ENCODE data around the gene RBM3.
"Not testable (repeated sequence)": the region's sequence is repeated elsewhere in the genome, so short reads cannot be mapped to it uniquely, and the experiment has no call there.

Gene RBM3

GRCh38 chrX:48541140-48541814 lies 33.0 kb upstream of the RBM3 start:
- H3K4me3 ChIP-seq (ENCODE audit: low read depth in 1 of 2, low read length in 2 of 2) = peak overlapping the region in 1 of 2 donors; percentile 68
- peaks cover 5% of the 10 kb centered on the region in 2 donors for H3K36me3 ChIP-seq (ENCODE audit: control insufficient read depth in 1 of 2, insufficient read depth in 2 of 2, low read length in 2 of 2)
- peaks cover 3 to 4% of the 10 kb centered on the region in 2 donors for H3K4me1 ChIP-seq (ENCODE audit: control insufficient read depth in 1 of 2, insufficient read depth in 2 of 2, low read length in 2 of 2)
- H3K9me3 ChIP-seq (ENCODE audit: control insufficient read depth in 1 of 2, low read length in 2 of 2) = no peaks in the 10 kb centered on the region
- no peak overlapping the region for H3K27ac ChIP-seq (ENCODE audit: low read length)
- no peaks in the 10 kb centered on the region for H3K27me3 ChIP-seq (ENCODE audit: low read depth, low read length)

- H3K9me3 ChIP-seq (ENCODE audit: control insufficient read depth in 1 of 2, low read length in 2 of 2) = no peaks in the 10 kb centered on the region
- no peak overlapping the region for H3K27ac ChIP-seq (ENCODE audit: low read length)
- H3K4me3 ChIP-seq (ENCODE audit: low read depth in 1 of 2, low read length in 2 of 2) = no peak overlapping the region
- H3K36me3 ChIP-seq (ENCODE audit: control insufficient read depth in 1 of 2, insufficient read depth in 2 of 2, low read length in 2 of 2) = peaks cover 5 to 9% of the 10 kb centered on the region in 2 donors
- H3K4me1 ChIP-seq (ENCODE audit: control insufficient read depth in 1 of 2, insufficient read depth in 2 of 2, low read length in 2 of 2) = peaks cover 0 to 5% of the 10 kb centered on the region in 2 donors
- H3K27me3 ChIP-seq (ENCODE audit: low read depth, low read length) = no peaks in the 10 kb centered on the region
These were observed 25.4 kb upstream of the RBM3 start for GRCh38 chrX:48548871-48549270.

GRCh38 chrX:48555731-48556325 lies 18.5 kb upstream of the RBM3 start:
- H3K36me3 ChIP-seq (ENCODE audit: control insufficient read depth in 1 of 2, insufficient read depth in 2 of 2, low read length in 2 of 2) = peaks cover 8 to 23% of the 10 kb centered on the region in 2 donors
- not testable (repeated sequence) for H3K9me3 ChIP-seq (ENCODE audit: control insufficient read depth in 1 of 2, low read length in 2 of 2); H3K4me1 ChIP-seq (ENCODE audit: control insufficient read depth in 1 of 2, insufficient read depth in 2 of 2, low read length in 2 of 2); H3K27ac ChIP-seq (ENCODE audit: low read length); H3K4me3 ChIP-seq (ENCODE audit: low read depth in 1 of 2, low read length in 2 of 2); H3K27me3 ChIP-seq (ENCODE audit: low read depth, low read length)

DNA sequence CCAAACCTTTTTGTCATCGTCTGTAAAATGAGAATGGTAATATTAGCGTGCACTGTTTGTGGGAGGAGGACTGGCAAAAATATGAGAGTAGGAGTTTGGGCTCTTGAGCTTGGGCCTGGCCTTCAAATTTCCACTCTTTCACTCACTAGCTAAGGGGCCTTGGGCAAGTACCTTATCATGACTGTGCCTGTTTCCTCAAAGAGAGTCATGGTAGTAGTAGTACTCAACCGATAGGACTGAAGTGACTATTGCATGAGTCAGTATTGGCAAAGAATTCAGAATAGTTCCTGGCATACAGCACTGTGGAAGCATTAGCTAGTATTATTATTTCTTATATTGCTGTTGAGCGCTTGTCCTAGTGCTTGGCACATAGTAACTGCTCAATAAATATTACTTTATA lies 16.0 kb upstream of the RBM3 start:
- Histone ChIP-seq H3K27ac (ENCODE audit: low read length) (no peak overlapping the region), H3K4me1 (ENCODE audit: control insufficient read depth in 1 of 2, insufficient read depth in 2 of 2, low read length in 2 of 2) (no peaks in the 10 kb centered on the region), H3K36me3 (ENCODE audit: control insufficient read depth in 1 of 2, insufficient read depth in 2 of 2, low read length in 2 of 2) (peaks cover 13 to 40% of the 10 kb centered on the region in 2 donors), H3K27me3 (ENCODE audit: low read depth, low read length) (no peaks in the 10 kb centered on the region), H3K4me3 (ENCODE audit: low read depth in 1 of 2, low read length in 2 of 2) (no peak overlapping the region), H3K9me3 (ENCODE audit: control insufficient read depth in 1 of 2, low read length in 2 of 2) (no peaks in the 10 kb centered on the region)

GRCh38 chrX:48559636-48560035 lies 14.6 kb upstream of the RBM3 start:
- Histone ChIP-seq H3K27me3 (ENCODE audit: low read depth, low read length) (no peaks in the 10 kb centered on the region), H3K4me1 (ENCODE audit: control insufficient read depth in 1 of 2, insufficient read depth in 2 of 2, low read length in 2 of 2) (no peaks in the 10 kb centered on the region), H3K4me3 (ENCODE audit: low read depth in 1 of 2, low read length in 2 of 2) (no peak overlapping the region), H3K27ac (ENCODE audit: low read length) (no peak overlapping the region), H3K36me3 (ENCODE audit: control insufficient read depth in 1 of 2, insufficient read depth in 2 of 2, low read length in 2 of 2) (peaks cover 11 to 40% of the 10 kb centered on the region in 2 donors), H3K9me3 (ENCODE audit: control insufficient read depth in 1 of 2, low read length in 2 of 2) (no peaks in the 10 kb centered on the region)

DNA sequence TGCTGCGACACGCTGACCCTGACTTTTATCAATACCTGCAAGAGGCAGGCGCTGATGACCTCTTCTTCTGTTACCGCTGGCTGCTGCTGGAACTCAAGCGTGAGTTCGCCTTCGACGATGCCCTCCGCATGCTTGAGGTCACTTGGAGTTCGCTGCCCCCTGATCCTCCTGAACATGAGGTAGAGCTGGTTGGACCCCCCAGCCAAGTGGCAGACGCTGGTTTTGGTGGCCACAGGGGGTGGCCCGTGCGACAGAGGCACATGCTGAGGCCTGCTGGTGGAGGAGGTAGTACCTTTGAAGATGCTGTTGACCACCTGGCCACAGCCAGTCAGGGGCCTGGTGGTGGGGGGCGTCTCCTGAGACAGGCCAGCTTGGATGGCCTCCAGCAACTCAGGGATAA lies 14.2 kb upstream of the RBM3 start:
- Histone ChIP-seq H3K27ac (ENCODE audit: low read length) (no peak overlapping the region), H3K27me3 (ENCODE audit: low read depth, low read length) (no peaks in the 10 kb centered on the region), H3K36me3 (ENCODE audit: control insufficient read depth in 1 of 2, insufficient read depth in 2 of 2, low read length in 2 of 2) (peaks cover 7 to 40% of the 10 kb centered on the region in 2 donors), H3K4me3 (ENCODE audit: low read depth in 1 of 2, low read length in 2 of 2) (no peak overlapping the region), H3K4me1 (ENCODE audit: control insufficient read depth in 1 of 2, insufficient read depth in 2 of 2, low read length in 2 of 2) (no peaks in the 10 kb centered on the region), H3K9me3 (ENCODE audit: control insufficient read depth in 1 of 2, low read length in 2 of 2) (no peaks in the 10 kb centered on the region)

DNA sequence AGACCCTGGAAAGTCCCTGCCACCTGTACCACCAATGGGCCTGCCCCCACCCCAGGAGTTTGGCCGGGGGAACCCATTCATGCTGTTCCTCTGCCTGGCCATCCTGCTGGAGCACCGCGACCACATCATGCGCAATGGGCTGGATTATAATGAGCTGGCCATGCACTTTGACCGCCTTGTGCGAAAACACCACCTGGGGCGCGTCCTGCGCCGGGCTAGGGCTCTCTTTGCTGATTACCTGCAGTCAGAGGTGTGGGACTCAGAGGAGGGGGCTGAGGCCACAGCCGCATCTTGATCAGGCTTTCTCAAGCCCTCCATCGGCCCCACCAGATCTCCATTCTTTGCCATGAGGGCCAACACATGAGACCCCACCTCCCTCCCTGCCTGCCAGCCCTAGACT lies 13.6 kb upstream of the RBM3 start:
- H3K36me3 ChIP-seq (ENCODE audit: control insufficient read depth in 1 of 2, insufficient read depth in 2 of 2, low read length in 2 of 2) = peaks cover 5 to 40% of the 10 kb centered on the region in 2 donors
- H3K27ac ChIP-seq (ENCODE audit: low read length) = no peak overlapping the region
- H3K27me3 ChIP-seq (ENCODE audit: low read depth, low read length) = no peaks in the 10 kb centered on the region
- no peaks in the 10 kb centered on the region for H3K9me3 ChIP-seq (ENCODE audit: control insufficient read depth in 1 of 2, low read length in 2 of 2)
- no peak overlapping the region for H3K4me3 ChIP-seq (ENCODE audit: low read depth in 1 of 2, low read length in 2 of 2)
- H3K4me1 ChIP-seq (ENCODE audit: control insufficient read depth in 1 of 2, insufficient read depth in 2 of 2, low read length in 2 of 2) = no peaks in the 10 kb centered on the region

DNA sequence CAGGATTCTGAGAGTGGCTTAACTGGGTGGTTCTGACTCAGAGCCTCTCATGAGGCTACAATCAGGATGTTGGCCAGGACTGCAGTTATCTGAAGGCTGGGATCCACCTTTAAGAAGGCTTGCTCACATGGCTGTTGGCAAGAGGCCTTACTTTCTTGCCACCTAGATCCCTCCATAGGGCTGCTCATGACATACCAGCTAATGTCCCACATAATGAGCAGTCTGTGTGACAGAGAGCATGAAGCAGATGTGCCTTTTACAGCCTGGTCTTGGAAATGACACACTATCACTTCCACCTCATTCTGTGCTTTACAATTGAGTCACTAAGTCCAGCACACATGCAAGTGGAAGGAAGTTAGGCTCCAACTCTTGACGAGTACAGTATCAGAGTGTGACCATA lies 4.3 kb upstream of the RBM3 start:
- Histone ChIP-seq H3K27ac (ENCODE audit: low read length) (no peak overlapping the region), H3K4me3 (ENCODE audit: low read depth in 1 of 2, low read length in 2 of 2) (no peak overlapping the region), H3K9me3 (ENCODE audit: control insufficient read depth in 1 of 2, low read length in 2 of 2) (no peaks in the 10 kb centered on the region), H3K36me3 (ENCODE audit: control insufficient read depth in 1 of 2, insufficient read depth in 2 of 2, low read length in 2 of 2) (peaks cover 0 to 4% of the 10 kb centered on the region in 2 donors), H3K27me3 (ENCODE audit: low read depth, low read length) (no peaks in the 10 kb centered on the region), H3K4me1 (ENCODE audit: control insufficient read depth in 1 of 2, insufficient read depth in 2 of 2, low read length in 2 of 2) (no peaks in the 10 kb centered on the region)

DNA sequence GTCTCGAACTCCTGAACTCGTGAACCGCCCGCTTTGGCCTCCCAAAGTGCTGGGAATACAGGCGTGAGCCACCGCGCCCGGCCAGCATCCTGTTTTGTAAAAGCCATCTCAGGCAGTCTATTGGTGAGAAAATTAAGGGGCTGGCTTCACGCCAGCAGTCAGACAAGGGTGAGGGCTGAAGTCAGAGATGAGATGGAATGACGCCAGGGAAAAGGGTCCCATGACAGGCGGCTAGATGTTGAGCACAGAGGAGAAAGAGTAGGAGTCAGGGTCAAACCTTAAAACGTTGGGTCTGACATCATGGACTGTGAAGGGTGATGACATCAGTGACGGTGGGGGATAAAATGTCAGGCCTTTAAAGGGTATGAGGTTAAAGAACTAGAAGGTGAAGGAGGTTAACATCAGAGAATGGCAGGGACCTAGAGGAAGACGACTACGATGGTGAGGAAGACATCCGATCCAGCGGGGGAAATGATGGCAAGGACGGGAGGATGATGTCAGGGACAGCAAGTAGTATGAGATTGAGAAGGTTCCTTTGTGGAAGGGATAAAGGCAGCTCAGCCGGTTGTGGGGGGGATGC lies 504 bp upstream of the RBM3 start:
- peak overlapping the region; percentile 97 for H3K27ac ChIP-seq (ENCODE audit: low read length)
- H3K4me1 ChIP-seq (ENCODE audit: control insufficient read depth in 1 of 2, insufficient read depth in 2 of 2, low read length in 2 of 2) = peaks cover 0 to 15% of the 10 kb centered on the region in 2 donors
- no peaks in the 10 kb centered on the region for H3K27me3 ChIP-seq (ENCODE audit: low read depth, low read length)
- peaks cover 26 to 33% of the 10 kb centered on the region in 2 donors for H3K36me3 ChIP-seq (ENCODE audit: control insufficient read depth in 1 of 2, insufficient read depth in 2 of 2, low read length in 2 of 2)
- no peaks in the 10 kb centered on the region for H3K9me3 ChIP-seq (ENCODE audit: control insufficient read depth in 1 of 2, low read length in 2 of 2)
- peak overlapping the region; percentile 69 to 97 for H3K4me3 ChIP-seq (ENCODE audit: low read depth in 1 of 2, low read length in 2 of 2)

DNA sequence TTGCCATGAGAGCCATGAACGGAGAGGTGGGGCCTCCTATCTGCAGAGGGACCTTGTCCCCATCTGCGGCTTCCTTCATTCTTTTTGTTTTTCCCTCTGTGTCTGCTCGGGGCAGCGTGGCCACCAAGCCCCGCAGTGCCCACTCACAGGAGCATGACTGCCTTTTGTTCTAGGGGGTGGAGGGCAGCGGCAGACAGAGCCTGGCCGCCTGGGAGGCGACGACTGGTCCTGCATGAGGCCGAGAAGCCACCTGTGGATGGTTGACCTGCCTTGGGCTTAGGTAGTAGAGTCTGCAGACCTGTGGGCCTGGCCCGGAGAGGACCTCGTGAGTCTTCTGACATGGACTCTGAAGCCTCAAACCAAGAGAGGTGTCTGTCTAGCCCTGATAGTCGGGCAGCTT lies 1.4 kb downstream of the RBM3 start:
- peak overlapping the region; percentile 69 to 97 for H3K4me3 ChIP-seq (ENCODE audit: low read depth in 1 of 2, low read length in 2 of 2)
- no peaks in the 10 kb centered on the region for H3K9me3 ChIP-seq (ENCODE audit: control insufficient read depth in 1 of 2, low read length in 2 of 2)
- H3K27ac ChIP-seq (ENCODE audit: low read length) = peak overlapping the region; percentile 97
- no peaks in the 10 kb centered on the region for H3K27me3 ChIP-seq (ENCODE audit: low read depth, low read length)
- peaks cover 0 to 15% of the 10 kb centered on the region in 2 donors for H3K4me1 ChIP-seq (ENCODE audit: control insufficient read depth in 1 of 2, insufficient read depth in 2 of 2, low read length in 2 of 2)
- H3K36me3 ChIP-seq (ENCODE audit: control insufficient read depth in 1 of 2, insufficient read depth in 2 of 2, low read length in 2 of 2) = peaks cover 29 to 40% of the 10 kb centered on the region in 2 donors

DNA sequence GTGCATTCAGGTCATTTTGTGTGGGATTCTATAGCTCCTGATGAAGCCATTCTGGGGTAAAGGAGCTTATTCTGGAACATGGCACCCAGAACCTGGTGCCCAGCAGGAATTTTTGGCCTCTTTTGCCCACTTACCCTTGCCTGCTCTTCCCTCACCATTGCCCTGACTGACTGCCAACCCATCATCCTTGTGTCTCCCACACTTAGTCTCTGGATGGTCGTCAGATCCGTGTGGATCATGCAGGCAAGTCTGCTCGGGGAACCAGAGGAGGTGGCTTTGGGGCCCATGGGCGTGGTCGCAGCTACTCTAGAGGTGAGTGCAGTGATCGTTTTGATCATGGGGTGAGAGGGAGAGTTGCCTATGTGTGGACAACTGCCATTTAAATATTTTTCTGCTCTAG lies 1.8 kb downstream of the RBM3 start:
- H3K36me3 ChIP-seq (ENCODE audit: control insufficient read depth in 1 of 2, insufficient read depth in 2 of 2, low read length in 2 of 2) = peaks cover 29 to 40% of the 10 kb centered on the region in 2 donors
- no peaks in the 10 kb centered on the region for H3K9me3 ChIP-seq (ENCODE audit: control insufficient read depth in 1 of 2, low read length in 2 of 2)
- H3K27ac ChIP-seq (ENCODE audit: low read length) = peak overlapping the region; percentile 97
- H3K4me3 ChIP-seq (ENCODE audit: low read depth in 1 of 2, low read length in 2 of 2) = peak overlapping the region; percentile 69 to 97
- H3K27me3 ChIP-seq (ENCODE audit: low read depth, low read length) = no peaks in the 10 kb centered on the region
- H3K4me1 ChIP-seq (ENCODE audit: control insufficient read depth in 1 of 2, insufficient read depth in 2 of 2, low read length in 2 of 2) = peaks cover 0 to 15% of the 10 kb centered on the region in 2 donors
